ENCODE data around the gene SPACA6. TPM values are rescaled to one million over a fixed set of nuclear protein-coding genes. Genes with fewer than 3 reads are reported as not detected.
"Not testable (repeated sequence)": the region's sequence is repeated elsewhere in the genome, so short reads cannot be mapped to it uniquely, and the experiment has no call there.

Gene SPACA6
- total RNA-seq, 2 donors from 2014 or later, result 18.4 to 26.8 TPM

- H3K9ac ChIP-seq (ENCODE audit: extremely low read depth, low read length, poor library complexity, severe bottlenecking), result no peak overlapping the region
- no peaks in the 10 kb centered on the region for H3K4me1 Mint-ChIP-seq
- peaks cover 4% of the 10 kb centered on the region for H3K27me3 ChIP-seq (ENCODE audit: control insufficient read depth, insufficient read depth, low read length, poor library complexity, severe bottlenecking)
- DNase-seq, result no peak
- WGBS, 2 experiments (ENCODE audit: insufficient coverage in 1 of 2, insufficient read length in 1 of 2), result 40 to 50% methylated on average over 1 of the region's 3 CpGs
- no peaks in the 10 kb centered on the region for H3K36me3 Mint-ChIP-seq (ENCODE audit: low read depth)
- no peak overlapping the region for H3K4me3 ChIP-seq (ENCODE audit: low read length)
- H3K4me3 Mint-ChIP-seq, result no peak overlapping the region
- no peak overlapping the region for H3K27ac ChIP-seq (ENCODE audit: low read depth, low read length)
- H3K9me3 Mint-ChIP-seq, result no peaks in the 10 kb centered on the region
- no peak for TF ChIP-seq CTCF (conservative IDR thresholded peaks at IDR 0.05)
- H3K27ac Mint-ChIP-seq, result no peak overlapping the region
- no peaks in the 10 kb centered on the region for H3K9me3 ChIP-seq (ENCODE audit: control insufficient read depth, low read length)
- H3K4me1 ChIP-seq (ENCODE audit: control insufficient read depth, insufficient read depth, low read length), result no peaks in the 10 kb centered on the region
- H3K27me3 Mint-ChIP-seq (ENCODE audit: insufficient read depth), result peaks cover 33% of the 10 kb centered on the region
- no peaks in the 10 kb centered on the region for H3K36me3 ChIP-seq (ENCODE audit: control insufficient read depth, insufficient read depth, low read length)
Measured at GRCh38 chr19:51668216-51668615, 24.9 kb upstream of the SPACA6 start.

- not testable (repeated sequence) for H3K36me3 ChIP-seq (ENCODE audit: control insufficient read depth, insufficient read depth, low read length); H3K9me3 ChIP-seq (ENCODE audit: control insufficient read depth, low read length); H3K4me1 Mint-ChIP-seq; H3K4me3 ChIP-seq (ENCODE audit: low read length); H3K9me3 Mint-ChIP-seq; H3K36me3 Mint-ChIP-seq (ENCODE audit: low read depth); H3K4me3 Mint-ChIP-seq; H3K27ac Mint-ChIP-seq; H3K9ac ChIP-seq (ENCODE audit: extremely low read depth, low read length, poor library complexity, severe bottlenecking); H3K4me1 ChIP-seq (ENCODE audit: control insufficient read depth, insufficient read depth, low read length); H3K27ac ChIP-seq (ENCODE audit: low read depth, low read length); H3K27me3 ChIP-seq (ENCODE audit: control insufficient read depth, insufficient read depth, low read length, poor library complexity, severe bottlenecking)
- DNase-seq, result peak; percentile 60
- WGBS, 2 experiments (ENCODE audit: insufficient coverage in 1 of 2, insufficient read length in 1 of 2), result 70 to 72% methylated on average over 5 to 6 of the region's 7 CpGs
- TF ChIP-seq CTCF (conservative IDR thresholded peaks at IDR 0.05), result peak; percentile 73
- H3K27me3 Mint-ChIP-seq (ENCODE audit: insufficient read depth), result peaks cover 29% of the 10 kb centered on the region
Measured at GRCh38 chr19:51675911-51676565, 17.1 kb upstream of the SPACA6 start.

- 88 to 100% methylated on average over 5 to 11 of the region's 11 CpGs for WGBS, 2 experiments (ENCODE audit: insufficient coverage in 1 of 2, insufficient read length in 1 of 2)
- TF ChIP-seq CTCF (conservative IDR thresholded peaks at IDR 0.05), result no peak
- Histone ChIP-seq H3K9me3 (ENCODE audit: control insufficient read depth, low read length) (no peaks in the 10 kb centered on the region), H3K27ac (ENCODE audit: low read depth, low read length) (no peak overlapping the region), H3K4me3 (ENCODE audit: low read length) (no peak overlapping the region), H3K4me1 (ENCODE audit: control insufficient read depth, insufficient read depth, low read length) (peaks cover 2% of the 10 kb centered on the region), H3K9ac (ENCODE audit: extremely low read depth, low read length, poor library complexity, severe bottlenecking) (no peak overlapping the region), H3K36me3 (ENCODE audit: control insufficient read depth, insufficient read depth, low read length) (no peaks in the 10 kb centered on the region), H3K27me3 (ENCODE audit: control insufficient read depth, insufficient read depth, low read length, poor library complexity, severe bottlenecking) (no peaks in the 10 kb centered on the region)
- DNase-seq, result no peak
- no peaks in the 10 kb centered on the region for H3K4me1 Mint-ChIP-seq
- H3K9me3 Mint-ChIP-seq, result peaks cover 10% of the 10 kb centered on the region
- no peak overlapping the region for H3K27ac Mint-ChIP-seq
- H3K27me3 Mint-ChIP-seq (ENCODE audit: insufficient read depth), result peaks cover 27% of the 10 kb centered on the region
- no peaks in the 10 kb centered on the region for H3K36me3 Mint-ChIP-seq (ENCODE audit: low read depth)
- no peak overlapping the region for H3K4me3 Mint-ChIP-seq
Measured at GRCh38 chr19:51676566-51677083, 16.5 kb upstream of the SPACA6 start.
